SKM-1 treated with dmso at 0.1 percent for 144 hours (cell line): Measurements from ENCODE around the gene PRR13.
"Not testable (repeated sequence)": the region's sequence is repeated elsewhere in the genome, so short reads cannot be mapped to it uniquely, and the experiment has no call there.

Experiments
- DNase-seq: peaks from one replicate; lab custom pipeline; 2025; ENCODE audit not compliant: unreplicated experiment; lab: John Stamatoyannopoulos, UW

PRR13 gene

GRCh38 chr12:53467880-53468279 lies 26.3 kb downstream of the PRR13 start:
- DNase-seq: no peak

GRCh38 chr12:53468282-53468681 lies 26.7 kb downstream of the PRR13 start:
- no peak for DNase-seq

- DNase-seq: no peak
Measured at GRCh38 chr12:53472056-53472582, 30.6 kb downstream of the PRR13 start.

- DNase-seq: no peak
Measured at GRCh38 chr12:53474077-53474476, 32.5 kb downstream of the PRR13 start.

- DNase-seq: no peak
Measured at GRCh38 chr12:53474819-53475218, 33.3 kb downstream of the PRR13 start.

GRCh38 chr12:53476769-53477209 lies 35.3 kb downstream of the PRR13 start:
- no peak for DNase-seq

- DNase-seq: no peak
Measured at GRCh38 chr12:53478865-53479264, 37.3 kb downstream of the PRR13 start.

- DNase-seq: no peak
Measured at GRCh38 chr12:53479331-53479730, 37.8 kb downstream of the PRR13 start.

GRCh38 chr12:53480491-53481442 lies 39.2 kb downstream of the PRR13 start:
- DNase-seq: no peak

- not testable (repeated sequence) for DNase-seq
Measured at GRCh38 chr12:53481458-53481857, 39.9 kb downstream of the PRR13 start.

GRCh38 chr12:53481939-53482586 lies 40.5 kb downstream of the PRR13 start:
- no peak for DNase-seq

- no peak for DNase-seq
Measured at GRCh38 chr12:53482626-53483168, 41.2 kb downstream of the PRR13 start.

- no peak for DNase-seq
Measured at GRCh38 chr12:53483225-53483978, 41.9 kb downstream of the PRR13 start.

GRCh38 chr12:53483979-53484377 lies 42.4 kb downstream of the PRR13 start:
- no peak for DNase-seq

GRCh38 chr12:53484686-53485575 lies 43.4 kb downstream of the PRR13 start:
- DNase-seq: no peak

- DNase-seq: no peak
Measured at GRCh38 chr12:53485955-53486735, 44.6 kb downstream of the PRR13 start.

GRCh38 chr12:53486736-53487487 lies 45.4 kb downstream of the PRR13 start:
- DNase-seq: no peak

- no peak for DNase-seq
Measured at GRCh38 chr12:53489242-53489864, 47.8 kb downstream of the PRR13 start.
